Measurements from ENCODE around the gene S100A13. TPM values are rescaled to one million over a fixed set of nuclear protein-coding genes. Genes with fewer than 3 reads are reported as not detected.

S100A13 gene
- total and polyA plus RNA-seq, 9 of the 15 experiments (the other 6 are each of a cell fraction or from before 2014, with no cell fraction given): 41.9 to 129 (median 58.0) TPM

DNA sequence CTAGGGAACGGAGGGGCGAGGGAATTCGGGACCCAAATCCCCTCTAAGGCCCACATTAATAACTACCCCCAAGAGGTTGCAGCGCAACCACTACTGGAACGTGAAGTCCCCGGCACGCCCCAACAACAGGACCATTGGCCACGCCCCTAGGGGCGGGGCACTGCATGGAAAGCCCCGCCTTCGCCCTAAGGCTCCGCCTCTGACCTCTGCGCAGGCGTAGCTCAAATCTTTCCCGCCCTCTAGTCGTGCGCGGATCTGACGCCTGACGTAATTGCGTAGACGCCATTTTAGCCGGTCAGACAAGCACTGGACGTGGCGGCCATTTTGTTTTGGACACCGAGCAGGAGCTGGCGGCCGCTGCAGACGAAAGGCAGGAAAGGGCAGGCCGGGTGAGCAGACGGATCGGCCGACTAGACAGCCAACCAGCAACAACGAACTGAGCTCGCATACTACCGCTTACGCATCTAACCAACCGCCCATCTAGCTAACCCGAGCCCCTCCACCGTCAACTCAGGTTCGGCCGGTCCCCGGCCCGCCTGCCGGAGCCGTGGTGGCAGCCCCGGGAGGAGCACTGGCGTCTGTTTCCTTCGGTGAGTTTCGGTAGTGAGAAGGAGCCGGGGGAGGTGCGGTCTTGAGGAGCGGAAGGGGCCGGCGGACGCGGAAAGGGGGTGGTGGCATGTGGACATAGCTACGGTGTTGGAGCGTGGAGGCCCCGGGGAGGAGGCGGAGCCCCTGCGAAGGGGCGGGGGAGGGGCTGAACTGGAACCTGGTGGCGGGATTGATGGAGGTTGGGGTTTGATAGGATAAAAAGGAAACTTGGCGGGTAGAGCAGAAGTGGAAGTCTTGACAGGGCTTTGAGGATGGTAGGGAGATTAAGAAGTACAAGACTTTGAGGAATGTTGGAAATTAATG is 6.7 kb upstream of the S100A13 start, which contains the start of gene CHTOP (continued):
- TF ChIP-seq RCOR1 (IDR thresholded peaks at IDR 0.05; ENCODE audit: borderline replicate concordance in 1 of 2, low read depth in 2 of 2, low read length in 2 of 2): peak in 1 of 2 experiments; percentile 4; a peak in 1 of 4 replicates
- peak; percentile 67 for TF ChIP-seq HMGN3 (IDR thresholded peaks at IDR 0.05; ENCODE audit: borderline replicate concordance, extremely low read depth, insufficient read length, low read depth, low read length)
- TF ChIP-seq ZNF318 (IDR thresholded peaks at IDR 0.05; ENCODE audit: borderline replicate concordance in 1 of 2, low read depth in 1 of 2): peak in 1 of 2 experiments; percentile 92; a peak in 2 of 4 replicates
- TF ChIP-seq, protein P1, sequence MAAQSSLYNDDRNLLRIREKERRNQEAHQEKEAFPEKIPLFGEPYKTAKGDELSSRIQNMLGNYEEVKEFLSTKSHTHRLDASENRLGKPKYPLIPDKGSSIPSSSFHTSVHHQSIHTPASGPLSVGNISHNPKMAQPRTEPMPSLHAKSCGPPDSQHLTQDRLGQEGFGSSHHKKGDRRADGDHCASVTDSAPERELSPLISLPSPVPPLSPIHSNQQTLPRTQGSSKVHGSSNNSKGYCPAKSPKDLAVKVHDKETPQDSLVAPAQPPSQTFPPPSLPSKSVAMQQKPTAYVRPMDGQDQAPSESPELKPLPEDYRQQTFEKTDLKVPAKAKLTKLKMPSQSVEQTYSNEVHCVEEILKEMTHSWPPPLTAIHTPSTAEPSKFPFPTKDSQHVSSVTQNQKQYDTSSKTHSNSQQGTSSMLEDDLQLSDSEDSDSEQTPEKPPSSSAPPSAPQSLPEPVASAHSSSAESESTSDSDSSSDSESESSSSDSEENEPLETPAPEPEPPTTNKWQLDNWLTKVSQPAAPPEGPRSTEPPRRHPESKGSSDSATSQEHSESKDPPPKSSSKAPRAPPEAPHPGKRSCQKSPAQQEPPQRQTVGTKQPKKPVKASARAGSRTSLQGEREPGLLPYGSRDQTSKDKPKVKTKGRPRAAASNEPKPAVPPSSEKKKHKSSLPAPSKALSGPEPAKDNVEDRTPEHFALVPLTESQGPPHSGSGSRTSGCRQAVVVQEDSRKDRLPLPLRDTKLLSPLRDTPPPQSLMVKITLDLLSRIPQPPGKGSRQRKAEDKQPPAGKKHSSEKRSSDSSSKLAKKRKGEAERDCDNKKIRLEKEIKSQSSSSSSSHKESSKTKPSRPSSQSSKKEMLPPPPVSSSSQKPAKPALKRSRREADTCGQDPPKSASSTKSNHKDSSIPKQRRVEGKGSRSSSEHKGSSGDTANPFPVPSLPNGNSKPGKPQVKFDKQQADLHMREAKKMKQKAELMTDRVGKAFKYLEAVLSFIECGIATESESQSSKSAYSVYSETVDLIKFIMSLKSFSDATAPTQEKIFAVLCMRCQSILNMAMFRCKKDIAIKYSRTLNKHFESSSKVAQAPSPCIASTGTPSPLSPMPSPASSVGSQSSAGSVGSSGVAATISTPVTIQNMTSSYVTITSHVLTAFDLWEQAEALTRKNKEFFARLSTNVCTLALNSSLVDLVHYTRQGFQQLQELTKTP (IDR thresholded peaks at IDR 0.05; ENCODE audit: low read depth in 1 of 2, partially characterized antibody in 2 of 2): peak; percentile 42 to 49
- TF ChIP-seq ZBTB11 (CRISPR knock-in tag; IDR thresholded peaks at IDR 0.05): peak in 1 of 3 experiments; percentile 79; a peak in 2 of 6 replicates

Data from K562 (cell line).